HepG2 (cell line): Measurements from ENCODE around the gene ANKRD52. TPM values are rescaled to one million over a fixed set of nuclear protein-coding genes. Genes with fewer than 3 reads are reported as not detected.

Experiments used
- ARHGAP35 ChIP-seq: sonication (generic); formaldehyde crosslinking; IDR thresholded peaks from 2 replicates; pipeline ENCODE4 v1.9.0; 2022; ENCODE audit warnings: mild to moderate bottlenecking, inconsistent platforms, moderate library complexity, missing genetic modification reagents, borderline replicate concordance
- BRD4 ChIP-seq: sonication (generic); formaldehyde crosslinking; IDR thresholded peaks from 2 replicates; pipeline ENCODE4 v1.4.0; 2020; ENCODE audit warnings: missing genetic modification reagents
- GZF1 ChIP-seq: sonication (generic); formaldehyde crosslinking; IDR thresholded peaks from 2 replicates; pipeline ENCODE4 v1.5.1; 2020; ENCODE audit warnings: mild to moderate bottlenecking, missing genetic modification reagents
- HNRNPH1 ChIP-seq: fragments of 200-400 bp; formaldehyde crosslinking; optimal IDR thresholded peaks from 2 replicates; pipeline ENCODE3; 2017; ENCODE audit warnings: mild to moderate bottlenecking, low read depth, low read length
- PBX2 ChIP-seq: IDR thresholded peaks from 2 replicates; pipeline ENCODE4 v1.6.1; 2016; ENCODE audit warnings: control low read depth
- POGK ChIP-seq: sonication (generic); formaldehyde crosslinking; conservative IDR thresholded peaks from 2 replicates; pipeline ENCODE4 v1.8.0; 2022; ENCODE audit warnings: mild to moderate bottlenecking, moderate library complexity, missing genetic modification reagents
- RXRA ChIP-seq: sonication (generic); formaldehyde crosslinking; IDR thresholded peaks from 2 replicates; pipeline ENCODE4 v1.5.1; 2020; ENCODE audit warnings: missing genetic modification reagents
- SIX1 ChIP-seq: sonication (generic); formaldehyde crosslinking; IDR thresholded peaks from 2 replicates; pipeline ENCODE4 v1.4.0; 2020; ENCODE audit warnings: missing genetic modification reagents, borderline replicate concordance
- SP1 ChIP-seq, 2 experiments: fragments of 450-650 bp in 1 of 2; sonication (generic) in 1 of 2; formaldehyde crosslinking in 1 of 2; IDR thresholded peaks; 2 replicates each; pipeline versions ENCODE4 v1.4.0 to v1.6.1; 2016 to 2020; ENCODE audit warnings: missing genetic modification reagents in 1 of 2
- SP4 ChIP-seq: sonication (generic); formaldehyde crosslinking; IDR thresholded peaks from 2 replicates; pipeline ENCODE4 v1.8.1; 2023; ENCODE audit warnings: mild to moderate bottlenecking, missing genetic modification reagents
- STAT6 ChIP-seq: sonication (generic); formaldehyde crosslinking; IDR thresholded peaks from 2 replicates; pipeline ENCODE4 v1.4.0; 2020; ENCODE audit warnings: missing genetic modification reagents, mild to moderate bottlenecking, borderline replicate concordance
- TERF1 ChIP-seq: sonication (generic); formaldehyde crosslinking; IDR thresholded peaks from 2 replicates; pipeline ENCODE4 v1.8.0; 2022; ENCODE audit warnings: mild to moderate bottlenecking, missing genetic modification reagents, moderate library complexity
- TIGD3 ChIP-seq: sonication (generic); formaldehyde crosslinking; IDR thresholded peaks from 2 replicates; pipeline ENCODE4 v1.5.1; 2020; ENCODE audit warnings: mild to moderate bottlenecking, missing genetic modification reagents, borderline replicate concordance
- ZFP37 ChIP-seq: sonication (generic); formaldehyde crosslinking; IDR thresholded peaks from 2 replicates; pipeline ENCODE4 v1.4.0; 2020; ENCODE audit warnings: missing genetic modification reagents, borderline replicate concordance
- ZNF20 ChIP-seq: sonication (generic); formaldehyde crosslinking; IDR thresholded peaks from 2 replicates; pipeline ENCODE4 v1.4.0; 2020; ENCODE audit warnings: mild to moderate bottlenecking, moderate library complexity, missing genetic modification reagents
- ZNF788 ChIP-seq: sonication (generic); formaldehyde crosslinking; IDR thresholded peaks from 2 replicates; pipeline ENCODE4 v1.5.0; 2020; ENCODE audit warnings: mild to moderate bottlenecking, missing genetic modification reagents, borderline replicate concordance
- polyA plus RNA-seq, 8 experiments: library from polyadenylated mRNA; depleted of rRNA in 3 of 8; stranded (reverse) in 7 of 8; unstranded in 1 of 8; fragments of >200 nt; fragmentation: Illumina TruSeq in 4 of 8; extraction: Trizol in 4 of 8; gene quantifications; 2 replicates each; pipeline versions ENCODE4 v1.2.1 to v1.2.3, GENCODE V29; 2011 to 2016; ENCODE audit warnings: low read depth in 4 of 8, missing spikeins in 1 of 8, mixed read lengths in 1 of 8; ENCODE audit not compliant: insufficient read depth in 1 of 8
- total RNA-seq, 5 experiments: library from RNA; depleted of rRNA; stranded (reverse); fragments of >200 nt; fragmentation: Illumina TruSeq; extraction: Trizol; gene quantifications; 2 replicates each; pipeline ENCODE4 v1.2.3, GENCODE V29; 2016; ENCODE audit warnings: low read depth in 1 of 5
- TF ChIP-seq, protein P1 (sequence below): sonication (generic); formaldehyde crosslinking; IDR thresholded peaks from 2 replicates; pipeline ENCODE4 v1.5.0; 2020; ENCODE audit warnings: mild to moderate bottlenecking, low read depth, missing genetic modification reagents, borderline replicate concordance
- TF ChIP-seq, protein P2 (sequence below): sonication (generic); IDR thresholded peaks from 2 replicates; pipeline ENCODE4 v1.6.1; 2016; ENCODE audit warnings: low read depth, borderline replicate concordance

Gene ANKRD52
- total and polyA plus RNA-seq, 2 of the 13 experiments (the other 11 are each of a cell fraction or from before 2014, with no cell fraction given) = 7.8 to 9.2 TPM

- TF ChIP-seq TIGD3 (CRISPR knock-in tag) (no peak; the same call in 1 of the 2 replicates), SP4 (CRISPR knock-in tag) (peak; percentile 80), ARHGAP35 (CRISPR knock-in tag) (no peak), ZNF788 (CRISPR knock-in tag) (no peak), HNRNPH1 (no peak), ZNF20 (no peak), SIX1 (CRISPR knock-in tag) (0 out of 2 replicates have a peak, but pooled peaks have one; percentile 43), TERF1 (CRISPR knock-in tag) (no peak), STAT6 (CRISPR knock-in tag) (no peak), SP1 (IDR thresholded peaks at IDR 0.05) (no peak), SP1 (CRISPR knock-in tag; IDR thresholded peaks at IDR 0.05) (peak; percentile 79), BRD4 (CRISPR knock-in tag) (no peak; the same call in 1 of the 2 replicates), POGK (CRISPR knock-in tag) (0 out of 2 replicates have a peak, but pooled peaks have one; percentile 44), RXRA (peak; percentile 69; the same call in 1 of the 2 replicates), ZFP37 (peak; percentile 74; the same call in 1 of the 2 replicates), GZF1 (CRISPR knock-in tag) (0 out of 2 replicates have a peak, but pooled peaks have one; percentile 39), PBX2 (no peak)
- TF ChIP-seq, protein P1, sequence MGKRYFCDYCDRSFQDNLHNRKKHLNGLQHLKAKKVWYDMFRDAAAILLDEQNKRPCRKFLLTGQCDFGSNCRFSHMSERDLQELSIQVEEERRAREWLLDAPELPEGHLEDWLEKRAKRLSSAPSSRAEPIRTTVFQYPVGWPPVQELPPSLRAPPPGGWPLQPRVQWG (CRISPR knock-in tag) = no peak
- TF ChIP-seq, protein P2, sequence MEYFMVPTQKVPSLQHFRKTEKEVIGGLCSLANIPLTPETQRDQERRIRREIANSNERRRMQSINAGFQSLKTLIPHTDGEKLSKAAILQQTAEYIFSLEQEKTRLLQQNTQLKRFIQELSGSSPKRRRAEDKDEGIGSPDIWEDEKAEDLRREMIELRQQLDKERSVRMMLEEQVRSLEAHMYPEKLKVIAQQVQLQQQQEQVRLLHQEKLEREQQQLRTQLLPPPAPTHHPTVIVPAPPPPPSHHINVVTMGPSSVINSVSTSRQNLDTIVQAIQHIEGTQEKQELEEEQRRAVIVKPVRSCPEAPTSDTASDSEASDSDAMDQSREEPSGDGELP = no peak
Measured at GRCh38 chr12:56221757-56222530, 36.2 kb downstream of the ANKRD52 start, which contains the start of gene RNF41 (continued).
